HG03460 (cell line): ENCODE measurements around the gene LDAH.

Experiments
- ATAC-seq: cut with Tn5 transposase; IDR thresholded peaks from one replicate; pipeline ENCODE4 v1.9.1; 2021; ENCODE audit not compliant: unreplicated experiment

Gene LDAH

DNA sequence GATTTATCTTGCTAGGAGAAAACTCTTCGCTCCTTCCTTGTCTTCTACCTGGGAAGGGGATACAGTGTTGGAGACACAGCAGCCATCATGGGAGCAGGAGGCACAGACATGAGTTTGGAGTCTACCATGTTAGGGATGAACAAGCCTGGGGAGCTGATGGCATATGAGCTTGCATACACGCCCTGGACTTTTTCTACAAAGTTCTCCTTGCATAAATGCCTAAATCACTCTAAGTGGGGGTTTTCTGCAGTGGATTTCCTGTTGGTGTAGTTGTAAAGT, 168.4 kb downstream of the LDAH start:
- no peak for ATAC-seq

DNA sequence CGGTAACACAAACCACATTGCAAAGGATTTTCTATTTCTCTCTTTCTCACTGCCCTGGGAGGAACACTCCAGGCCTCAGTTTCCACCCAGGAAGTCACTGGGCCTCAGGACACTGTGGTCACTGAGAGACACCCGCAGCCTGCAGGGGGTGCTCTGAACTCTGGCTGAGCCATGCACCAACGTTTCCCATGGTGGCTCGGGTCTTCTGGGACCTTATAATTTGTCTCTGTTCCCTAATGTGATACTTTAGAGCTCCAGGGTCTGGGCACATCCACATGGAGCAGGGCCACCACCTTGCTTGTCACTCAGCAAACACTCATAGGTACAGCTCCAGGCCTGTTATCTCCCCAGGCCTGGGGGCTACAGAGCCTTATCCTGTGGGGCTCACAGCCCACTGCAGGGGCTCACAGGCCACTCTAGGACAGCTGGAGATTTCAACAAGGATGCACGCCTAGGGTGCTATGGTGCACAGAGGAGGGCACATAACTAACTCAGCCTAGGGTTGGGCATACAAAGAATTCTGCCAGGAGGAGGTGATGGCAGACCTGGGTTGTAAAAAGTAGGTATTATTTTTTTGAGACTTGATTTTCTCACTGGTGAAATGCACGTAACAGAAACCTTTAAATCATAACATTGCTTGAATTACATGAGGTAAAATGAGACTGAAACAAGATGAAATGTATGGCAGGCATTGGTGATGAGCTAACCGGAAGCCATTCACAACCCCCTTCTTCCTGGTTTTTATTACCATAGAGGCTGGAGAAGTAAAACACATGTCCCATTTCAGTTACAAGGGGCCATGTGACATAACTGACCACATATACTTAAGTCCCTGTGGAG, 169.0 kb downstream of the LDAH start:
- ATAC-seq: no peak

GRCh38 chr2:20652673-20653575, 170.0 kb downstream of the LDAH start:
- ATAC-seq: no peak

DNA sequence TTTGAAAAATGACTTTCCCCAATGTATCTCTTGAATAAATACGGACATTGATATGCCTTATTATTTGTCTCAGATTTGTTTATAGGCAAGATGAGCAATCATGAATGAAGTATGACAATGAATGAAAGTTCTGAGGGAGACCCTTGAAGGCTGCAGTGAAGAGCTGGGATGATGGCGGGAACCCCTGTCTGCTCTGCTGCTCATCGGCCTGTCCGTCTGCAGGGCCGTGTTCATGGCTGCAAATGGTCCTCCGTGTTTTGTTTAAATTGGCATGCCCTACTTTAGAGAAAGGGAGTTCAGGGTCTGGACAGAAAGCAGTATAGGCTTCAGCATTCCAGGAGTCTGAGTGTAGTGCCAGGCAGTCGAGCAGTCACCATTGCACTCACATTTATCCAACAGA, 170.8 kb downstream of the LDAH start:
- ATAC-seq: no peak

- ATAC-seq: no peak
Observed at GRCh38 chr2:20651731-20652099, 171.2 kb downstream of the LDAH start.

DNA sequence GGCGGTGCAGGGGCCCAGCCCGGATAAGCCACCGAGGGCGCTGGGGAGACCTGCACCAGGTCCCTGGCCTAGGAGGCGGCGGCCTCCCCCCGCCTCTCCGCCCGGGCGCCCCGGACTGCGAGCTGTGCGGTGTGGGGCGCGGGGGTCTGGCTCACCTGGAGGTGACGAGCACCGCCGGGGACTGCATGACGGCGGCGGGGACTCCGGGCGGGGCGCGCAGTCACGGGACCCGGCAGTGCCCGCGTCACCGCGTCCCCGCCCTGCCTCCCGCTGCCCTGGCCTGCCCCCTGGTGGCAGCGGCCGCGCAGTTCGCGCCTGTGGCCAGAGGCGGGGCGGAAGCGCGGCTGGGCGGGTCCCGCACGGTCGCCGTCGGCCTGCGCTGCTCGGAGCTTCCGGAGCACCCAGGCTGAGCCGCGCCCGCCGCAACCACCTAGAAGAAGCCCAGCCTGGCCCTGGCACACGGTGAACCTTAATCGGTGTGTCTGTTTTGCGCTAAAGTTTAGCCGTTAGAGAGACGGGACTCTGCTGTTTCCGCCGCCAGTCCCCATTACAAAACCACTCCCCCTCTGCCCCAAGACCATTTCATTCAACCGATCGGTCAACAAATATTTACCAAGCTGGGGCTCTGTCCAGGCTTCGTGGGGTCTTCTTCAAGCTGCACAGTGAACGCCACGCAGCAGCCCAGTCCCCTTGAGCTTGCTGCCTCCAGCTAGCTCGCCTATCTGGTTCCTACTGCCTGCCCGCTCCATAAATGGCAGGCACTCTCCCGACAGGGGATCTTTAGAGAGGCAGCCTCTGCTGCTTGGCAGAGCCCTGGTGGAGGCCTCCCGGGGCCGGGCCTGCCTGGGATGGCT, 171.8 kb downstream of the LDAH start, which contains the start of gene HS1BP3:
HS1BP3 (minus strand) TSS at position 222 of the 854 bp plus-strand sequence; CDS start at position 187, 35 bp downstream.
- peak; percentile 96 for ATAC-seq

DNA sequence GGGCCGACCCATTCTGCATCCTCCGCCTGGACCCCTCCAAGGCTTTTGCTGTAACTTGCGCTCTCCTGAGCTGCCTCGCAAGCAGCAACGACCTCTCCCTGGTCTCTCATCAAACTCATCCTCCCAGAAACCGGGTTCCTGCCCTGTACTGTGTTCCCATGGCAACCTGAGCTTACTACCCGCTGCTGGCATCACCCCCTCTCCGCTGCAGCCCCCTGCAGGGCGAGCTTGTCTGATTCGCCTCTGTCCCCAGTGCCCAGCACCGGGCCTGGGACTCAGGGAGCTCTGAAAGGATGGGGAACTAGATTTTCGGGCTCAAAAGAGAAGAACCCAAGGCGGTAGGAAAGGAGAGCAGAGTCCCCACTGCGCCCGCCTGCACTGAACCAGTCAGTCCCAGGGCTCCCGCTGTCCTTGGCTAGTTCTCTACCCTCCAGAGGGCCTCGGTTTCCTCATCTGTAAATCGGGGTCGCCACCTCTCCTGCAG, 172.5 kb downstream of the LDAH start:
- peak; percentile 8 for ATAC-seq

DNA sequence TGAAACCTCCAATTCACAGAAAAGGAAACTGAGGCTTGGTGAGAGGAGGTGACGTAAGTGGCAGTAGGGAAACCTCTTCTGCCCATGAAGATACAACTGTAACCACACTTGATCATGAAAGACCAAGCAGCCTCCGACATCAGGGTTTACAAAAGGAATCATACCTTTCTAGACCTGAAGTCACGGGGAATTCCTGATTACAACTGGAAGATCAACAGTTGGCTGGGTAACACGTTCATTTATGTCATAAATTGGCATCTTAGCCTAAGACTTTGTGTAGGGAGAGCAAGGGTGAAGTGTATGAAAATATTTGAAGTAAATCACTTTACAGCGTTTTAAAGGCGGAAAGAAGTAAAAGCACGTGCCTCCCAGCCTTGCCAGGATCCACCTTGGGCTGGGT, 172.9 kb downstream of the LDAH start:
- ATAC-seq: no peak

- no peak for ATAC-seq
Observed at GRCh38 chr2:20649576-20649975, 173.3 kb downstream of the LDAH start.

DNA sequence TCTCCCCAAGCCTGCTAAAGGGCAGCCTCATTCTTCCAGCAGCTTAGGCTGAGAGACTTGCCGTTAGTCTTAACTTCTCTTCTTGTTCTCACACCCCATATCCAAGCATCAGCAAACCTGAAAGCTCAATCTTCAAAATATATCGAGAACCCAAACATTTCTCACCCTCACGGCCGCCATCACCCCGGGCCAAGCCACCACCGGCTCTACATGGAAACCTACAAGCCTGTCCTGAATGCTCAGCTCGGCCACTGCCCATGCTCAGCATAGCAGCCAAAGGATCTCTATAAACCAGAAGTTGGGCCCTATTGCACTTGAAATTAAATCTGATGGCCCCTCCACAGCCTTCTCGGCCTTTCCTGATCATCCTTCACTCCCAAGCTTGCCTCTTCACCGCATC, 174.1 kb downstream of the LDAH start:
- no peak for ATAC-seq

DNA sequence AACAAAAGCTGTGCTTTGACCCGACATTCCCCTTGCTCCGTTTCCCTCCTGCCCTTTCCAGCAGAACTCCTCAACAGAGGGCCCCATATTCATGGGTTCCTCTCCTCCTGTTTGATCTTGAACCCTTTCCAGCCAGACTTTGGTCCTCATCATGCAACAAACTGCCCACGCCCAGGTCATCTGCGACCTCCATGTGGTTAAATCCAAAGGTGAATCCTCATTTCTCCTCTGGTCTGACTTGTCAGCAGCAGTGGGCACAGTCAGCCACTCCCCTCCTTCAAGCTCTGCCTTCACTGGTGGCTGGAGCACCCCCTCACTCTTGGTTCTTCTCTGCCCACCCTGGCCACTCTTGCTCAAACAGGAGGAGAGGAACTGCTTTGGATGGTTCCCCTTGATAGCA, 174.7 kb downstream of the LDAH start:
- ATAC-seq: no peak

DNA sequence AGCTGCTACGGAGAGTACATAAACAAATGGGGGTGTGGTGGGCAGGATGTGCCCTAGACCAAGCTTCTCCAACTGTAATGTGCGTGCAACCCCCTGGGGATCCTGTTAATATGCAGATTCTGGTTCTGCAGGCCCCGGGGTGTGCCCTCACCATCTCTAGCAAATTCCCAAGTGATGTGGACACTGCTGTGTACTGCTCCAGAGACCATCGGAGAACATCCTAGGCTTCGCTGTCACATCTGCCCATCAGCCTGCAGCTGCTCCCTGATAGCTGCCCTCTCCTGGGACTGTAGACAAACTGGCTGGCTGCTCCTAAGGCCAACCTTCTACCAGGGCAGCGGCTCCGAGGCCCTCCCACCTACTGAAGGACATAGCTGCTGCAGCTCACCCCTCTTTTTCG, 175.2 kb downstream of the LDAH start:
- ATAC-seq: no peak

DNA sequence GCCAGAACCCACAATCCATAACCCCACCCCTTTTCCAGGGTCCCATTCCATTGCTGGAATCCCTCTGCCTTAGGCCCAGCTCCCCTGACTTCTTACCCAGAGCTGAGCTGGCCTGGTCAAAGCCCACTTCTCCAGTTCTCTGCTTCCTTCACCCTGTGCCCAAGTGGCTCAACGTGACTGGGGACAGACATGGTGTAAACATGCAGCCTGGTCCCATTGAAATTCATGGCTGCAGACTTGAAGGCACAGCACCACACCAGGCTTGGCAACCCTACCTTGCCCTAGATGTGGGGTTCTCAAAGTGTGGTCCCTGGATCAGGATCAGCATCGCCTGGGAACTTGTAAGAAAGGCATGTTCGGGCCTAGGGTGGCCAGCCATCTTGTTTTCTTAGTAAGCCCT, 175.7 kb downstream of the LDAH start:
- no peak for ATAC-seq

DNA sequence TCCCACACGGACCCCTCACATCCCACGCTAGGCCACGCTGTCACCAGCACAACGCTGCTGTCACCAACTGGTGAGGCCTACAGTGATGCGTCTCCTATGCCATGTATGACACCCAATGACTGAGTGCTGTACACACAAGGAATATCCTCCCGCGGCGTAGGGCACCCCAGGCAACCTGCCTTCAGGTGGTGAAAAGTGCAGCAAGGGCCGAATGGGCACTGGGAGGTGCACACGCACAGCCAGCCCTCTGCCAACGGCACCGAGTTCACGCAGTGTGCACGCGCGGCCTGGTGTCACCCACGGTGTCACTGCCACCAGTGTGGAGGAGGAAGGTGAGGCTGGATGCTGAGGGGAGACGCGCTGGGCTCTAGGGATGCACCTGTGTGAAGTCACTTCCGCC, 176.5 kb downstream of the LDAH start:
- ATAC-seq: no peak

DNA sequence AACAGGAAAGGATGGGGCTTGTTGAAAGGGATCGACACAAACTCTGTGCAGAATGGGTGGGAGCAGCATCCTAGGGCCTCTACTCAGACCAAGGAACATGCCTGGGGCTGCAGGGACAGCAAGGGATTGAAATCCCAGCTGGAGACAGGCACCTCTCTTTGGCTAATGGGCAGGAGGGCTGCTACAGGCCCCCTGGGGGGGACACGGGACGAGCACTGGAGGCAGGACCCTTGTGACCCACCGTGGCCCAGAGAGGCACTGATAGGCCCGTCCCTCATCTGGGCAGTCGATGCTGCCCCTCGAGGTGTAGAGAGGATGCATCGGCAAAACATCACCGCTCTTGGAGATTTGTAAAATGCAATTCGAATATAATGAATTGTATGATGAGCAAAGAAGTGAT, 177.1 kb downstream of the LDAH start:
- no peak for ATAC-seq

- ATAC-seq: no peak
Observed at GRCh38 chr2:20645301-20645701, 177.6 kb downstream of the LDAH start.

GRCh38 chr2:20643826-20644225, 179.1 kb downstream of the LDAH start:
- ATAC-seq: no peak

DNA sequence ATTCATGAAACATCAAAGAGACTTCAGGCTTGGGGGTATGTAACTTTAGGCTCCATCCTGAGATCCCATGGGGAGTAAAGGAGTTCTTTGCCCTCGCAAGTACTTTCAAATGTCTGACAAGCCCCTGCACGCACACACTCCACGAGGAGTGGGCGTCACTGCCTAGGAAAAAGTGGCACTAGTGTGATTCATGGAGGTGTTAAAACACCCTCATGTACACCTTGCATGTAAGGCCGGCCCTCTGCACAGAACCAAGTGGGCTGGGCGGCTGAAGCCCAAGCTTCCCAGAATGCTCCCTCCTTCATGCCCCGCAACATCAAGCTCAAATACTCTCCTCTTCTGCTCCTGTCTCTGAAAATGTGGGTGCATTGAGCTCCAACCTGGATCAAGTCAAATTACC, 179.8 kb downstream of the LDAH start:
- no peak for ATAC-seq

DNA sequence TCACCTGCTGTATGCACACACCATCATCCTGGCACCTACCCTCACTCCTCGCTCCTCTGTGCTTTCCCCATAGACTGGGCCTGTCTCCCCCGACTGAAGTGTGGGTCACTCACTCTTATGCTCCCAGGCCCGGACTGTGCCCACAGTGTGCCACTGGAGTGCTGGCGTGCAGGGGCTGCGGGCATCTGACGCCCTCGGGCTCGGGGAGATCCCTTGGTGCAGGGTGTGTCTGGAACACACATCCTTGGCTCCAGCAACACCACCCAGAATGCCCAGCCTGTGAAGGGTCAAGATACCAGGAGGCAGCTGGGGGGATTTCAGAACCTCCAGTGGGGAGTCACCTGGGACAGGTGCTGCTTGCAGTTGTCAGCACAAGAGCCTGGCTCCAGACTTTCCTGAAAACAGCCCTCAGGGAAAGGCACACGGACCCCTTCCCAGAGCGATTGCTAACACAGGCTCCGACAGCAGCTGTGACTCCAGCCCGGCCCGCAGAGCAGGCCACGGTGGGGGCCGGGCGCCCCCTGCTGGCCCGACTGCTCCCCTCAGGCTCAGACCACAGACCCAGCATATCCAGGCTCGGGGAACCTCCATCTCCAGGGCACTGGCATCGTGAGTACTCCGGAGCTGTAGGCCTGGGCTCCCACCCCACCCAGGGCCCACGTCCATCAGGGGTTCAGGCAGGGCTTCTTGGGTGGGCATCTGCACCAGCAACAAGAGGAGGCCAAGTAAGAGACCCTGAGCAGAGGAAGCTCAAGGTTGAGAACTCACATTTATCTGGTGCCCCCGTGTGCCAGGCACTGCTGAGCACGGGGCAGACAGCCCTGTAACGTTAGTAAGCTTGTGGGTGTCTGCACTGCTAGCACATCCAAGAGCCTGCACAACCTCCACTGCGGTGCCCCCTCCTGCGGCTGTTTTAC, 180.6 kb downstream of the LDAH start:
- ATAC-seq: peak; percentile 97
